Neural cell (in vitro differentiated cells): ENCODE data around the gene SGK2. TPM values are rescaled to one million over a fixed set of nuclear protein-coding genes. Genes with fewer than 3 reads are reported as not detected.
"Not testable (repeated sequence)": the region's sequence is repeated elsewhere in the genome, so short reads cannot be mapped to it uniquely, and the experiment has no call there.

Experiments used
- H2AFZ ChIP-seq: fragments of 200-600, 300-800 bp; sonication (generic), shearing (Covaris generic); 2 replicates; pipeline ENCODE4 v1.6.0; 2014; ENCODE audit warnings: low read depth, mild to moderate bottlenecking, antibody characterized with exemption, low read length, moderate library complexity
- H3F3A ChIP-seq: fragments of 200-600 bp; shearing (Covaris generic); 2 replicates; pipeline ENCODE4 v1.6.1; 2016; ENCODE audit warnings: mild to moderate bottlenecking, moderate library complexity, mixed read lengths, antibody characterized with exemption, low read length; ENCODE audit not compliant: insufficient read depth, poor library complexity, severe bottlenecking
- H3K27ac ChIP-seq: fragments of 200-600, 300-800 bp; sonication (generic), shearing (Covaris generic); 2 replicates; pipeline ENCODE4 v1.5.1; 2014; ENCODE audit warnings: mild to moderate bottlenecking, low read length, moderate library complexity
- H3K27me3 ChIP-seq: fragments of 300-800, 200-600 bp; sonication (generic), shearing (Covaris generic); 2 replicates; pipeline ENCODE4 v1.6.0; 2014; ENCODE audit warnings: mild to moderate bottlenecking, low read depth, low read length, moderate library complexity; ENCODE audit not compliant: insufficient read depth
- H3K36me3 ChIP-seq: fragments of 300-800, 200-600 bp; sonication (generic), shearing (Covaris generic); 2 replicates; pipeline ENCODE4 v1.5.1; 2014; ENCODE audit warnings: mild to moderate bottlenecking, antibody characterized with exemption, low read length, moderate library complexity; ENCODE audit not compliant: insufficient read depth
- H3K4me2 ChIP-seq: fragments of 300-800, 200-600 bp; sonication (generic), shearing (Covaris generic); 2 replicates; pipeline ENCODE4 v1.6.0; 2014; ENCODE audit warnings: mild to moderate bottlenecking, low read length
- H3K4me3 ChIP-seq: fragments of 300-800, 200-600 bp; sonication (generic), shearing (Covaris generic); 2 replicates; pipeline ENCODE4 v1.5.1; 2014; ENCODE audit warnings: mild to moderate bottlenecking, low read length, moderate library complexity
- H3K79me2 ChIP-seq: fragments of 200-600 bp; shearing (Covaris generic); replicated peaks from 2 replicates; pipeline ENCODE4 v1.6.0; 2014; ENCODE audit warnings: mild to moderate bottlenecking, low read length, moderate library complexity; ENCODE audit not compliant: insufficient read depth
- H3K9ac ChIP-seq: fragments of 300-800, 200-600 bp; sonication (generic), shearing (Covaris generic); 2 replicates; pipeline ENCODE4 v1.6.1; 2016; ENCODE audit warnings: mild to moderate bottlenecking, low read length, mixed read lengths
- H3K9me2 ChIP-seq: fragments of 200-600 bp; shearing (Covaris generic); 2 replicates; pipeline ENCODE4 v1.6.1; 2016; ENCODE audit warnings: mild to moderate bottlenecking, low read length, mixed read lengths; ENCODE audit not compliant: insufficient read depth
- H3K9me3 ChIP-seq: fragments of 200-600, 300-800 bp; sonication (generic), shearing (Covaris generic); 2 replicates; pipeline ENCODE4 v1.6.1; 2016; ENCODE audit warnings: mild to moderate bottlenecking, mixed run types, low read length, moderate library complexity, mixed read lengths
- H4K20me1 ChIP-seq: fragments of 200-600 bp; shearing (Covaris generic); 2 replicates; pipeline ENCODE4 v1.6.1; 2016; ENCODE audit warnings: mild to moderate bottlenecking, mixed run types; ENCODE audit not compliant: insufficient read depth
- CTCF ChIP-seq: fragments of 450-650 bp; IDR thresholded peaks from 2 replicates; pipeline ENCODE4 v1.5.1; 2014; ENCODE audit warnings: antibody characterized with exemption, mild to moderate bottlenecking, moderate library complexity; ENCODE audit not compliant: poor library complexity, severe bottlenecking
- EP300 ChIP-seq: fragments of 450-650 bp; conservative IDR thresholded peaks from 2 replicates; pipeline ENCODE4 v1.6.1; 2014; ENCODE audit warnings: antibody characterized with exemption, mild to moderate bottlenecking, moderate library complexity; ENCODE audit not compliant: poor library complexity, severe bottlenecking
- EZH2 ChIP-seq: fragments of 200-600, 300-800 bp; shearing (Covaris generic), sonication (generic); IDR thresholded peaks from 2 replicates; pipeline ENCODE4 v1.6.1; 2014; ENCODE audit warnings: antibody characterized with exemption, low read length, borderline replicate concordance, mild to moderate bottlenecking; ENCODE audit not compliant: insufficient read depth, poor library complexity, severe bottlenecking
- MXI1 ChIP-seq: fragments of 450-650 bp; conservative IDR thresholded peaks from 2 replicates; pipeline ENCODE4 v1.6.1; 2014; ENCODE audit warnings: antibody characterized with exemption, mild to moderate bottlenecking; ENCODE audit not compliant: poor library complexity, severe bottlenecking
- POLR2AphosphoS5 ChIP-seq: IDR thresholded peaks from 2 replicates; pipeline ENCODE4 v1.6.1; 2012
- RAD21 ChIP-seq: fragments of 450-650 bp; conservative IDR thresholded peaks from 2 replicates; pipeline ENCODE4 v1.6.1; 2014; ENCODE audit warnings: antibody characterized with exemption, mild to moderate bottlenecking, moderate library complexity
- REST ChIP-seq: IDR thresholded peaks from 2 replicates; pipeline ENCODE4 v1.6.1; 2012; ENCODE audit warnings: borderline replicate concordance
- SMC3 ChIP-seq: fragments of 450-650 bp; conservative IDR thresholded peaks from 2 replicates; pipeline ENCODE4 v1.6.1; 2014; ENCODE audit warnings: antibody characterized with exemption, mild to moderate bottlenecking, moderate library complexity; ENCODE audit not compliant: poor library complexity
- TAF1 ChIP-seq: IDR thresholded peaks from 2 replicates; pipeline ENCODE4 v1.6.1; 2012; ENCODE audit warnings: low read depth
- polyA plus RNA-seq: library from polyadenylated mRNA; depleted of rRNA; stranded (reverse); fragments of >200 nt; gene quantifications from 2 replicates; pipeline ENCODE4 v1.2.3, GENCODE V29; 2014

The SGK2 gene
- polyA plus RNA-seq, 1 donor from 2014 or later, result 0.81 TPM

- Histone ChIP-seq H3K27ac (peak within 1 kb of the TSS; percentile 83), H3K9me3 (no peaks in the 10 kb centered on the region)
- TF ChIP-seq REST (peak; percentile 27), EP300 (peak; percentile 76), TAF1 (no peak), MXI1 (peak; percentile 76), POLR2AphosphoS5 (peak; percentile 83), RAD21 (no peak), CTCF (no peak), SMC3 (peak; percentile 33), EZH2 (no peak)
These were observed 31.8 kb downstream of the SGK2 start, which contains the start of gene IFT52 for GRCh38 chr20:43590392-43591303. Gene IFT52 (plus strand): TSS chr20:43590937. CDS start chr20:43594699, 3,762 bp downstream.

GRCh38 chr20:43601960-43602359 is 43.1 kb downstream of the SGK2 start:
- H3K9me3 ChIP-seq, H3K9me2 ChIP-seq, H3K79me2 ChIP-seq, H2AFZ ChIP-seq, H3K27ac ChIP-seq, H3F3A ChIP-seq, H3K27me3 ChIP-seq, H3K9ac ChIP-seq, H3K4me3 ChIP-seq, H3K4me2 ChIP-seq, H3K36me3 ChIP-seq, H4K20me1 ChIP-seq: not testable (repeated sequence)

More at GRCh38 chr20:43590392-43591303, 31.8 kb downstream of the SGK2 start, which contains the start of gene IFT52:
- Histone ChIP-seq H3K79me2 (peaks cover 26% of the 10 kb centered on the region), H3K36me3 (no peaks in the 10 kb centered on the region), H3F3A (no peaks in the 10 kb centered on the region), H3K27me3 (no peaks in the 10 kb centered on the region), H3K4me2 (peak within 1 kb of the TSS; percentile 94), H3K9ac (peak within 1 kb of the TSS; percentile 87), H2AFZ (peak within 1 kb of the TSS; percentile 97), H4K20me1 (no peaks in the 10 kb centered on the region), H3K4me3 (peak within 1 kb of the TSS; percentile 92), H3K9me2 (no peaks in the 10 kb centered on the region)
